GM10266 (cell line): ENCODE data around the gene UBR1.
"Not testable (repeated sequence)": the region's sequence is repeated elsewhere in the genome, so short reads cannot be mapped to it uniquely, and the experiment has no call there.

Experiments used
- DNase-seq: peaks from one replicate; pipeline ENCODE4 v3.0.0; 2012; ENCODE audit errors: extremely low spot score
- CTCF ChIP-seq: IDR thresholded peaks from 2 replicates; pipeline ENCODE4 v1.5.1; 2012; ENCODE audit warnings: mild to moderate bottlenecking, low read depth; ENCODE audit not compliant: control insufficient read depth, insufficient read depth; ENCODE audit errors: missing control alignments

The UBR1 gene

DNA sequence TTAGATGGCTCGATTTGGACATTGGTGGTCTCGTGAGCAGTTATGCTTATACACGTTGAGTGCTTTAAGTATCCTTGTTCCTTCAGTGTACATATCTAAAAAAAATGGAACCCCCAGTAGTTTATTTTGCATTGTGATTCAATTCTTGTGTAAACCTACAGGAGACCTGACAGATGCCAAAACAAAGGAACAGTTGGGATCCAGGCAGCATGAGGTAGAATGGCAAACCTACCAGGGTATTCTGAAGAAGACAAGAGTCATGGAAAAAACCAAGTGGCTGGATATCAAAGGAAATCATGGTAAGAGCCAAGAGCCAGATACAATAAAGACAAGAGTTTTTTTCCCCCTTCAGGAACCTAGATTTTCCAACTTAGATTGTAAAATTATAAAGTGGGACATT is 29.5 kb upstream of the UBR1 start:
- TF ChIP-seq CTCF, result no peak
- no peak for DNase-seq

GRCh38 chr15:43134157-43134635 is 28.4 kb upstream of the UBR1 start:
- peak; percentile 29 for DNase-seq
- TF ChIP-seq CTCF, result no peak

DNA sequence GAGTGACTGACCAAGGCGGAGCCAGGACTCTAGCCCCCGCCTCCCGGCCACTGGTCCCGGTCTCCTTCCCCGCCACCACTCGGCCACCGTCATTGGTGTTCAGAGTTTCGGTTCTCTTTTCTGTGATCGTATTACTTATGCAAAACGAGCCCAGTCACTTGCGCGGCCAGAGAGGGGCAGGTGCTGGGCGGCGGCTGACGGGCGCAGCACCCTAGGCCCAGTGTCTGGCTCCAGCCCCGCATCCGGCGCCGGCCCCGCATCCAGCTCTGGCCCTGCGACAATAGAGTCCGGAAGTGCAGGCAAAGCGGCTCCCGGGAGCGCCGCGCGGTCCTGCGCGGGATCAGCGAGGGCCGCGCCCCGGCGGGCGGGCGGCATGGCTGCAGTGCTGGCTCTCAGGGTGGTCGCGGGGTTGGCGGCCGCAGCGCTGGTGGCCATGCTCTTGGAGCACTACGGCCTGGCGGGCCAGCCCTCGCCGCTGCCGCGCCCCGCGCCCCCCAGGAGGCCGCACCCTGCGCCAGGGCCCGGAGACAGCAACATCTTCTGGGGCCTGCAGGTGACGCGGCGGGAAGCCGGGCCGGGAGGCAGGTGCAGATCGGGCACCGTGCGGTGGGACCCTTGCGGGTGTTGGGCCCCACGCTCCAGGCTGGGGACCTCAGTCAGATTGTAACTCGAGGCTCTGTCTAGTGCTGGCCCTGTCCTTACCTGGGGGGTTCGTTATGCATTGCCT is 27.8 kb upstream of the UBR1 start, which contains the start of gene TMEM62:
TSS of gene TMEM62 (plus strand) at position 157 of the 727 bp plus-strand sequence. CDS start at position 374, 217 bp downstream.
- peak; percentile 95 for DNase-seq
- no peak for TF ChIP-seq CTCF

- no peak for DNase-seq
- TF ChIP-seq CTCF, result no peak
Measured at GRCh38 chr15:43132830-43133429, 27.1 kb upstream of the UBR1 start.

DNA sequence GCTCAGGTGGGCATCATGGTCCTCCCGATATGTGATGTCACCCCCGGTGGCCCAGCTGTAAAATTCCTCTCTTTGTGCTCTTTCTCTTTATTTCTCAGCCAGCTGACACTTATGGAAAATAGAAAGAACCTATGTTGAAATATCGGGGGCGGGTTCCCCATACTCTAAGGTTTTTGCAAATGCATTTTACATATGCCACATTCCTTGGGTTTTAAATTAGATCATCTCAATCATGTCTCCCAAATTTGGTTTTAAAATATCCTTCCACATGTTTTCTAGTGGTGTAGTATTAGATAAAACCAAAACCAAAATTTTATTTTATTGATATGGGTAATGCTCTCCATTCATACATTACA is 23.1 kb upstream of the UBR1 start:
- DNase-seq, result no peak
- TF ChIP-seq CTCF, result no peak

DNA sequence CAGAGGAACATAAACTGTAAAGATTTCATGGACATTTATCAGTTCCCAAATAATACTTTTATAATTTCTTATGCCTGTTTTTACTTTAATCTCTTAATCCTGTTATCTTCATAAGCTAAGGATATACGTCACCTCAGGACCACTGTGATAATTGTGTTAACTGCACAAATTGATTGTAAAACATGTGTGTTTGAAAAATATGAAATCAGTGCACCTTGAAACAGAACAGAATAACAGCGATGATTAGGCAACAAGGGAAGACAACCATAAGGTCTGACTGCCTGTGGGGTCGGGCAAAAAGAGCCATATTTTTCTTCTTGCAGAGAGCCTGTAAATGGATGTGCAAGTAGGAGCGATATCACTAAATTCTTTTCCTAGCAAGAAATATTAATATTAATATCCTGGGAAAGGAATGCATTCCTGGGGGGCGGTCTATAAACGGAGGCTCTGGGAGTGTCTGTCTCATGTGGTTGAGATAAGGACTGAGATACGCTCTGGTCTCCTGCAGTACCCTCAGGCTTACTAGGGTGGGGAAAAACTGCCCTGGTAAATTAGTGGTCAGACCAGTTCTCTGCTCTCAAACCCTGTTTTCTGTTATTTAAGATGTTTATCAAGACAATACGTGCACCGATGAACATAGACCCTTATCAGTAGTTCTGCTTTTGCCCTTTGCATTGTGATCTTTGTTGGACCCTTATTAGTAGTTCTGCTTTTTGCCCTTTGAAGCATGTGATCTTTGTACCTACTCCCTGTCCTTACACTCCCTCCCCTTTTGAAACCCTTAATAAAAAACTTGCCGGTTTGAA is 22.5 kb upstream of the UBR1 start:
- DNase-seq, result not testable (repeated sequence)

GRCh38 chr15:43127752-43128151 is 21.9 kb upstream of the UBR1 start:
- DNase-seq, result no peak
- TF ChIP-seq CTCF, result no peak
